Neural progenitor cell (in vitro differentiated cells): ENCODE data around the gene LMF1. TPM values are rescaled to one million over a fixed set of nuclear protein-coding genes. Genes with fewer than 3 reads are reported as not detected.

Experiments
- DNase-seq: peaks from one replicate; pipeline ENCODE4 v3.0.0-alpha.2; 2016; ENCODE audit warnings: low spot score
- H2AFZ ChIP-seq: fragments of 200-600 bp; sonication (generic); replicated peaks from 2 replicates; pipeline ENCODE4 v1.6.1; 2016; ENCODE audit warnings: antibody characterized with exemption
- H3F3A ChIP-seq: fragments of 200-600 bp; sonication (generic); 2 replicates; pipeline ENCODE4 v1.6.1; 2016; ENCODE audit warnings: antibody characterized with exemption, low read depth
- H3K27ac ChIP-seq: fragments of 200-600 bp; sonication (generic); 2 replicates; pipeline ENCODE4 v1.5.1; 2016; ENCODE audit warnings: mild to moderate bottlenecking
- H3K27me3 ChIP-seq: fragments of 200-600 bp; sonication (generic); 2 replicates; pipeline ENCODE4 v1.6.1; 2016; ENCODE audit warnings: mild to moderate bottlenecking, moderate library complexity
- H3K36me3 ChIP-seq: fragments of 200-600 bp; sonication (generic); 2 replicates; pipeline ENCODE4 v1.5.1; 2016
- H3K4me1 ChIP-seq: fragments of 200-600 bp; sonication (generic); 2 replicates; pipeline ENCODE4 v1.6.1; 2016; ENCODE audit warnings: mixed run types
- H3K4me2 ChIP-seq: fragments of 200-600 bp; sonication (generic); 2 replicates; pipeline ENCODE4 v1.6.1; 2016
- H3K4me3 ChIP-seq: fragments of 200-600 bp; sonication (generic); 2 replicates; pipeline ENCODE4 v1.5.1; 2016
- H3K79me2 ChIP-seq: fragments of 200-600 bp; sonication (generic); 2 replicates; pipeline ENCODE4 v1.6.1; 2016; ENCODE audit warnings: low read depth
- H3K9ac ChIP-seq: fragments of 200-600 bp; sonication (generic); 2 replicates; pipeline ENCODE4 v1.6.1; 2016
- H3K9me3 ChIP-seq: fragments of 200-600 bp; sonication (generic); 2 replicates; pipeline ENCODE4 v1.5.1; 2016; ENCODE audit warnings: low read depth
- H4K20me1 ChIP-seq: fragments of 200-600 bp; sonication (generic); 2 replicates; pipeline ENCODE4 v1.6.1; 2016; ENCODE audit warnings: low read depth
- H3K27ac Mint-ChIP-seq: 3 replicates; pipeline ENCODE4 v1.8.0; 2021; ENCODE audit warnings: mixed read lengths
- H3K27me3 Mint-ChIP-seq: 2 replicates; pipeline ENCODE4 v1.8.0; 2022; ENCODE audit warnings: low read depth, mild to moderate bottlenecking, inconsistent platforms, moderate library complexity, mixed read lengths; ENCODE audit not compliant: insufficient read depth
- H3K36me3 Mint-ChIP-seq: 3 replicates; pipeline ENCODE4 v1.8.0; 2021; ENCODE audit warnings: mixed read lengths
- H3K4me1 Mint-ChIP-seq: 3 replicates; pipeline ENCODE4 v1.8.0; 2021; ENCODE audit warnings: mixed read lengths
- H3K4me3 Mint-ChIP-seq: 3 replicates; pipeline ENCODE4 v1.8.0; 2021; ENCODE audit warnings: mild to moderate bottlenecking, moderate library complexity, mixed read lengths
- H3K9me3 Mint-ChIP-seq: 3 replicates; pipeline ENCODE4 v1.8.0; 2020; ENCODE audit warnings: mixed read lengths
- EZH2 ChIP-seq: fragments of 200-600 bp; sonication (generic); IDR thresholded peaks from 2 replicates; pipeline ENCODE4 v1.6.1; 2017; ENCODE audit warnings: antibody characterized with exemption, mild to moderate bottlenecking, moderate library complexity
- EZH2phosphoT487 ChIP-seq: fragments of 200-600 bp; sonication (generic); IDR thresholded peaks from 2 replicates; pipeline ENCODE4 v1.6.1; 2017; ENCODE audit warnings: antibody characterized with exemption
- total RNA-seq: library from RNA; depleted of rRNA; stranded (reverse); fragments of >200 nt; gene quantifications from 2 replicates; pipeline ENCODE4 v1.2.3, GENCODE V29; 2015; ENCODE audit warnings: low replicate concordance
- TF ChIP-seq, protein P1 (sequence below): fragments of 200-600 bp; sonication (generic); IDR thresholded peaks from 2 replicates; pipeline ENCODE4 v1.5.1; 2017; ENCODE audit warnings: antibody characterized with exemption, mild to moderate bottlenecking

Gene LMF1
- total RNA-seq, 1 donor from 2014 or later, result 3.4 TPM

GRCh38 chr16:1009358-1010150 is 38.8 kb upstream of the LMF1 start:
- Mint-ChIP-seq H3K9me3 (no peaks in the 10 kb centered on the region), H3K4me1 (peaks cover 8% of the 10 kb centered on the region), H3K36me3 (peaks cover 2% of the 10 kb centered on the region), H3K27ac (no peak overlapping the region), H3K27me3 (peaks cover 15% of the 10 kb centered on the region), H3K4me3 (no peak overlapping the region)
- H3K79me2 ChIP-seq, result no peaks in the 10 kb centered on the region
- H3K36me3 ChIP-seq, result no peaks in the 10 kb centered on the region
- no peak overlapping the region for H3K9ac ChIP-seq
- H3K4me1 ChIP-seq, result no peaks in the 10 kb centered on the region
- no peak overlapping the region for H3K4me2 ChIP-seq
- no peaks in the 10 kb centered on the region for H3K27me3 ChIP-seq
- no peak for TF ChIP-seq EZH2
- TF ChIP-seq, protein P1, sequence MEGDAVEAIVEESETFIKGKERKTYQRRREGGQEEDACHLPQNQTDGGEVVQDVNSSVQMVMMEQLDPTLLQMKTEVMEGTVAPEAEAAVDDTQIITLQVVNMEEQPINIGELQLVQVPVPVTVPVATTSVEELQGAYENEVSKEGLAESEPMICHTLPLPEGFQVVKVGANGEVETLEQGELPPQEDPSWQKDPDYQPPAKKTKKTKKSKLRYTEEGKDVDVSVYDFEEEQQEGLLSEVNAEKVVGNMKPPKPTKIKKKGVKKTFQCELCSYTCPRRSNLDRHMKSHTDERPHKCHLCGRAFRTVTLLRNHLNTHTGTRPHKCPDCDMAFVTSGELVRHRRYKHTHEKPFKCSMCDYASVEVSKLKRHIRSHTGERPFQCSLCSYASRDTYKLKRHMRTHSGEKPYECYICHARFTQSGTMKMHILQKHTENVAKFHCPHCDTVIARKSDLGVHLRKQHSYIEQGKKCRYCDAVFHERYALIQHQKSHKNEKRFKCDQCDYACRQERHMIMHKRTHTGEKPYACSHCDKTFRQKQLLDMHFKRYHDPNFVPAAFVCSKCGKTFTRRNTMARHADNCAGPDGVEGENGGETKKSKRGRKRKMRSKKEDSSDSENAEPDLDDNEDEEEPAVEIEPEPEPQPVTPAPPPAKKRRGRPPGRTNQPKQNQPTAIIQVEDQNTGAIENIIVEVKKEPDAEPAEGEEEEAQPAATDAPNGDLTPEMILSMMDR, result no peak
- H3K9me3 ChIP-seq, result no peaks in the 10 kb centered on the region
- no peak overlapping the region for H3K27ac ChIP-seq
- H2AFZ ChIP-seq, result no peak overlapping the region
- H3F3A ChIP-seq, result no peaks in the 10 kb centered on the region
- no peak for DNase-seq
- no peaks in the 10 kb centered on the region for H4K20me1 ChIP-seq
- H3K4me3 ChIP-seq, result no peak overlapping the region

DNA sequence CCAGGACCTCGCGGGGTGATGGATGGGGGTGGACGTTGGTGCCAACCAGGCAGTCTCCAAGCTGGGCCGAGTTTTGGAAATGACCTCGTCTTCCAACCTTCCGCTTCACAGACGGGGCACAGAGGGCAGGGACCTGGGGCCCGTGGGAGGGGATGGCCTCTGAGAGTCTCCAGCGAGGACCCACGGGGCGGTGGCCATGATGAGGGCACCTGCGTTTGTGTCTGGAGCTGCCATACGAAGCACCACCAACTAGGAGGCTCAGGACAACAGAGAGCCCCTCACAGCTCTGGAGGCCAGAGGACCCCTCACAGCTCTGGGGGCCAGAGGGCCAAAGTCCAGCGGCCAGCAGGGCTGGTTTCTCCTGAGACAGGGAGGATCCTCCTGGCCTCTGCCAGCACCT is 37.3 kb upstream of the LMF1 start:
- Histone ChIP-seq H4K20me1 (no peaks in the 10 kb centered on the region), H3K36me3 (no peaks in the 10 kb centered on the region)
- no peak overlapping the region for H3K27ac Mint-ChIP-seq

GRCh38 chr16:1007284-1007850 is 36.6 kb upstream of the LMF1 start:
- TF ChIP-seq EZH2phosphoT487, result no peak
- TF ChIP-seq, protein P1, result no peak
- no peak for TF ChIP-seq EZH2
- H4K20me1 ChIP-seq, result no peaks in the 10 kb centered on the region
- H3K79me2 ChIP-seq, result no peaks in the 10 kb centered on the region
- H2AFZ ChIP-seq, result no peak overlapping the region
- no peaks in the 10 kb centered on the region for H3K27me3 ChIP-seq
- no peak overlapping the region for H3K4me3 Mint-ChIP-seq
- no peak for DNase-seq
- no peaks in the 10 kb centered on the region for H3K4me1 ChIP-seq
- no peak overlapping the region for H3K4me3 ChIP-seq
- no peak overlapping the region for H3K27ac Mint-ChIP-seq
- H3K36me3 Mint-ChIP-seq, result peaks cover 2% of the 10 kb centered on the region
- H3K27me3 Mint-ChIP-seq, result peaks cover 21% of the 10 kb centered on the region
- H3K4me2 ChIP-seq, result no peak overlapping the region
- no peaks in the 10 kb centered on the region for H3K9me3 ChIP-seq
- no peak overlapping the region for H3K9ac ChIP-seq
- H3F3A ChIP-seq, result no peaks in the 10 kb centered on the region
- H3K9me3 Mint-ChIP-seq, result no peaks in the 10 kb centered on the region
- no peak overlapping the region for H3K27ac ChIP-seq
- H3K4me1 Mint-ChIP-seq, result peaks cover 13% of the 10 kb centered on the region
- no peaks in the 10 kb centered on the region for H3K36me3 ChIP-seq

More for the DNA sequence above, 37.3 kb upstream of the LMF1 start:
- DNase-seq, result no peak
- Mint-ChIP-seq H3K27me3 (peaks cover 19% of the 10 kb centered on the region), H3K4me1 (peaks cover 8% of the 10 kb centered on the region), H3K36me3 (peaks cover 2% of the 10 kb centered on the region), H3K4me3 (no peak overlapping the region), H3K9me3 (no peaks in the 10 kb centered on the region)
- H3K4me1 ChIP-seq, result no peaks in the 10 kb centered on the region
- no peaks in the 10 kb centered on the region for H3F3A ChIP-seq
- H2AFZ ChIP-seq, result no peak overlapping the region
- no peak overlapping the region for H3K4me2 ChIP-seq
- TF ChIP-seq, protein P1, result no peak
- TF ChIP-seq EZH2phosphoT487 (no peak), EZH2 (no peak)
- no peak overlapping the region for H3K27ac ChIP-seq
- H3K9me3 ChIP-seq, result no peaks in the 10 kb centered on the region
- no peaks in the 10 kb centered on the region for H3K27me3 ChIP-seq
- H3K79me2 ChIP-seq, result no peaks in the 10 kb centered on the region
- no peak overlapping the region for H3K9ac ChIP-seq
- no peak overlapping the region for H3K4me3 ChIP-seq
